HG03439 (cell line): ENCODE measurements around the gene UNC13C.
A peak's percentile ranks its signal among the peaks of the same experiment; 100 is the strongest.
"Not testable (repeated sequence)": the region's sequence is repeated elsewhere in the genome, so short reads cannot be mapped to it uniquely, and the experiment has no call there.

Experiments
- ATAC-seq: cut with Tn5 transposase; IDR thresholded peaks from one replicate; pipeline ENCODE4 v1.9.1; 2021; ENCODE audit warnings: mild to moderate bottlenecking, moderate library complexity; ENCODE audit not compliant: unreplicated experiment

UNC13C gene

GRCh38 chr15:54410481-54410880 is 432.2 kb downstream of the UNC13C start:
- no peak for ATAC-seq

GRCh38 chr15:54424171-54424570 is 445.9 kb downstream of the UNC13C start:
- ATAC-seq, result no peak

- no peak for ATAC-seq
Observed at GRCh38 chr15:54428596-54428995, 450.4 kb downstream of the UNC13C start.

GRCh38 chr15:54450288-54450687 is 472.0 kb downstream of the UNC13C start:
- not testable (repeated sequence) for ATAC-seq

- no peak for ATAC-seq
Observed at GRCh38 chr15:54456413-54456812, 478.2 kb downstream of the UNC13C start.

GRCh38 chr15:54462511-54462913 is 484.3 kb downstream of the UNC13C start:
- ATAC-seq, result no peak

GRCh38 chr15:54481819-54482218 is 503.6 kb downstream of the UNC13C start:
- no peak for ATAC-seq

- ATAC-seq, result no peak
Observed at GRCh38 chr15:54482251-54482650, 504.0 kb downstream of the UNC13C start.

- no peak for ATAC-seq
Observed at GRCh38 chr15:54500330-54500729, 522.1 kb downstream of the UNC13C start.

- no peak for ATAC-seq
Observed at GRCh38 chr15:54502416-54503075, 524.3 kb downstream of the UNC13C start.

GRCh38 chr15:54504695-54505094 is 526.5 kb downstream of the UNC13C start:
- ATAC-seq, result no peak

- no peak for ATAC-seq
Observed at GRCh38 chr15:54506977-54507524, 528.8 kb downstream of the UNC13C start.

GRCh38 chr15:54514601-54515000 is 536.4 kb downstream of the UNC13C start:
- no peak for ATAC-seq

- ATAC-seq, result peak; percentile 47
Observed at GRCh38 chr15:54515664-54516582, 537.7 kb downstream of the UNC13C start.

- no peak for ATAC-seq
Observed at GRCh38 chr15:54517366-54517765, 539.1 kb downstream of the UNC13C start.

GRCh38 chr15:54518156-54518882 is 540.1 kb downstream of the UNC13C start:
- ATAC-seq, result no peak

GRCh38 chr15:54519577-54519976 is 541.3 kb downstream of the UNC13C start:
- peak; percentile 66 for ATAC-seq

- no peak for ATAC-seq
Observed at GRCh38 chr15:54520616-54521015, 542.4 kb downstream of the UNC13C start.

GRCh38 chr15:54521206-54521605 is 543.0 kb downstream of the UNC13C start:
- ATAC-seq, result no peak

GRCh38 chr15:54528021-54528420 is 549.8 kb downstream of the UNC13C start:
- ATAC-seq, result no peak

- ATAC-seq, result no peak
Observed at GRCh38 chr15:54540721-54541120, 562.5 kb downstream of the UNC13C start.
